ENCODE results near the gene XYLT1.

DNA sequence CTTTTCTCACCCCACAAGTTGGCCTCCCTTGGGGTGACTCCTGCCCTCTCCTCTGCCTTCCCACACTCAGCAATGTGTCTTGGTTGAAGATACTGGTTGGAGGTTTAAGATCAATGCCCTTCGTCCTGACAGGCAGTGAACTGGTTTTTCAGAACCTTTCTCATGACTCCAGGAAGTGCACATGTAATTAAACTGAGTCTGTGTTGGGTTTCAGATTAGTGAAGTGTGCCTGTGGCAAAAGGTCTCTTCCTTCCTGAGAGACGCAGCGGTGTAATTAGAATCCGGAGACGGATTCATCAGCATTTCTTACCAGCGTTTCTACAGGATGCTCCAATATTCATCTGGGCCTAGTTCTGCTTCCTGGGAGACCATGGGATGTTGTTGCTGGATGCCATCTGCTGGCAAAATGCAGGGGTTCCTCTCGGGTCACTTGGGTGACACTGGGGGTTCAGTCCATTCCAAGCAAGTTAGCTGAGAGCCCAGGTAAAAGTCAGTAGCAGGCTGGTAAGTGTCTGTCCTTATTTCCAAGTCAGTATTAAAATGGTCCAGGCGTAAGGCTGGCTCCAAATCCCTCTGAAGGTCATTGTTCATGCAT, 233.3 kb downstream of the XYLT1 start:
- TF ChIP-seq, protein P1, sequence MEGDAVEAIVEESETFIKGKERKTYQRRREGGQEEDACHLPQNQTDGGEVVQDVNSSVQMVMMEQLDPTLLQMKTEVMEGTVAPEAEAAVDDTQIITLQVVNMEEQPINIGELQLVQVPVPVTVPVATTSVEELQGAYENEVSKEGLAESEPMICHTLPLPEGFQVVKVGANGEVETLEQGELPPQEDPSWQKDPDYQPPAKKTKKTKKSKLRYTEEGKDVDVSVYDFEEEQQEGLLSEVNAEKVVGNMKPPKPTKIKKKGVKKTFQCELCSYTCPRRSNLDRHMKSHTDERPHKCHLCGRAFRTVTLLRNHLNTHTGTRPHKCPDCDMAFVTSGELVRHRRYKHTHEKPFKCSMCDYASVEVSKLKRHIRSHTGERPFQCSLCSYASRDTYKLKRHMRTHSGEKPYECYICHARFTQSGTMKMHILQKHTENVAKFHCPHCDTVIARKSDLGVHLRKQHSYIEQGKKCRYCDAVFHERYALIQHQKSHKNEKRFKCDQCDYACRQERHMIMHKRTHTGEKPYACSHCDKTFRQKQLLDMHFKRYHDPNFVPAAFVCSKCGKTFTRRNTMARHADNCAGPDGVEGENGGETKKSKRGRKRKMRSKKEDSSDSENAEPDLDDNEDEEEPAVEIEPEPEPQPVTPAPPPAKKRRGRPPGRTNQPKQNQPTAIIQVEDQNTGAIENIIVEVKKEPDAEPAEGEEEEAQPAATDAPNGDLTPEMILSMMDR (IDR thresholded peaks at IDR 0.05): no peak
- TF ChIP-seq POLR2AphosphoS5 (IDR thresholded peaks at IDR 0.05): no peak
